Endodermal cell (in vitro differentiated cells): ENCODE data around the gene PCDHA8. TPM values are rescaled to one million over a fixed set of nuclear protein-coding genes. Genes with fewer than 3 reads are reported as not detected.
A peak's percentile ranks its signal among the peaks of the same experiment; 100 is the strongest.
"Not testable (repeated sequence)": the region's sequence is repeated elsewhere in the genome, so short reads cannot be mapped to it uniquely, and the experiment has no call there.

Experiments used
- DNase-seq: peaks from one replicate; pipeline ENCODE4 v3.0.0-alpha.2; 2017
- H3K27ac ChIP-seq: 2 replicates; pipeline ENCODE4 v1.5.1; 2013; ENCODE audit warnings: mild to moderate bottlenecking, low read depth, low read length, moderate library complexity
- H3K27me3 ChIP-seq: 2 replicates; pipeline ENCODE4 v1.6.1; 2013; ENCODE audit warnings: mild to moderate bottlenecking, low read length, moderate library complexity; ENCODE audit not compliant: insufficient read depth, control insufficient read depth, poor library complexity, severe bottlenecking
- H3K36me3 ChIP-seq: 2 replicates; pipeline ENCODE4 v1.7.0; 2013; ENCODE audit warnings: mild to moderate bottlenecking, low read length, moderate library complexity; ENCODE audit not compliant: control insufficient read depth, insufficient read depth
- H3K4me1 ChIP-seq: one replicate; pipeline ENCODE4 v1.7.0; 2013; ENCODE audit warnings: low read length; ENCODE audit not compliant: control insufficient read depth, insufficient read depth
- H3K4me3 ChIP-seq: 2 replicates; pipeline ENCODE4 v1.5.1; 2013; ENCODE audit warnings: mild to moderate bottlenecking, low read length, moderate library complexity
- H3K9ac ChIP-seq: 2 replicates; pipeline ENCODE4 v1.6.1; 2013; ENCODE audit warnings: mild to moderate bottlenecking, low read length, moderate library complexity; ENCODE audit not compliant: poor library complexity, severe bottlenecking; ENCODE audit errors: extremely low read depth
- H3K9me3 ChIP-seq: 2 replicates; pipeline ENCODE4 v1.6.1; 2013; ENCODE audit warnings: mild to moderate bottlenecking, low read length, moderate library complexity; ENCODE audit not compliant: control insufficient read depth
- H3K27ac Mint-ChIP-seq: 2 replicates; pipeline ENCODE4 v1.8.0; 2020; ENCODE audit warnings: mixed read lengths
- H3K27me3 Mint-ChIP-seq: 2 replicates; pipeline ENCODE4 v1.8.0; 2021; ENCODE audit warnings: mild to moderate bottlenecking, mixed read lengths; ENCODE audit not compliant: insufficient read depth
- H3K36me3 Mint-ChIP-seq: 2 replicates; pipeline ENCODE4 v1.8.0; 2020; ENCODE audit warnings: low read depth, mixed read lengths
- H3K4me1 Mint-ChIP-seq: 2 replicates; pipeline ENCODE4 v1.8.0; 2020; ENCODE audit warnings: mixed read lengths
- H3K4me3 Mint-ChIP-seq: 2 replicates; pipeline ENCODE4 v1.8.0; 2020; ENCODE audit warnings: mild to moderate bottlenecking, moderate library complexity, mixed read lengths
- H3K9me3 Mint-ChIP-seq: 2 replicates; pipeline ENCODE4 v1.8.0; 2020; ENCODE audit warnings: mild to moderate bottlenecking, mixed read lengths
- WGBS, 2 experiments: methylation state at CpG; one replicate each; pipeline versions ENCODE4 v1.1.5 to v1.1.7; 2013; ENCODE audit warnings: missing lambda C conversion rate in 2 of 2, mixed read lengths in 1 of 2; ENCODE audit not compliant: insufficient coverage in 1 of 2, insufficient read length in 1 of 2; 5-methylcytosine and 5-hydroxymethylcytosine counted together
- total RNA-seq, 2 donors: library from RNA; stranded (reverse); fragmentation: NEBNext Ultra II Directional in 1 of 2; extraction: Animal tissue kit (Norgen Biotek cat#: 25700) in 1 of 2; gene quantifications; 2 replicates in 1 of 2; 3 replicates in 1 of 2; pipeline ENCODE4 v1.2.1, GENCODE V29; 2021
- TF ChIP-seq, protein P1 (sequence below): fragments of 200-600 bp; sonication (generic); conservative IDR thresholded peaks from 2 replicates; pipeline ENCODE4 v1.5.0; 2021; ENCODE audit warnings: antibody characterized with exemption, mild to moderate bottlenecking

PCDHA8 gene
- total RNA-seq, 2 donors from 2014 or later = 0.71 to 2.5 TPM

DNA sequence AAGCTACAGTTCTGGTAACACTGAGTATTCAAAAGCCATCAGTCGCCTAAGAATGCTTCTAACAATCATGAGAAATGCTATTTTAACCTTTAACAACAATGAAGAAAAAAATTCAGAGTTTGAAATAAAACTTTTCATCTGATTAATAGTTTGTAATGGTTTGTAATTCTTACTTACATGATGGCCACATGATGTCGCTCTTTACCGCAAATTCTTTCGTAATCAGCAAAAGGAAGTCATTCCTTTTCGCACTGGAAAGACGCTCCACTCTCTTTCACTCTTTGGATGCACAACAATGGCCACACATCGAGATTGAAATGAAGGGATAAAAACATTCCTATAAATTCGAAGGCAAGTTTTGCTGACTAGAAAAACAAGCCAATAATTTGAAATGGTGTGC lies 7.0 kb upstream of the PCDHA8 start, which contains the start of gene PCDHA7:
PCDHA7 (plus strand) TSS at position 277 of the 400 bp plus-strand sequence; CDS start at position 392, 115 bp downstream.
- Histone ChIP-seq H3K27me3 (no peaks in the 10 kb centered on the region), H3K9me3 (no peaks in the 10 kb centered on the region), H3K4me1 (no peaks in the 10 kb centered on the region), H3K27ac (no peak within 1 kb of the TSS), H3K9ac (no peak within 1 kb of the TSS), H3K36me3 (no peaks in the 10 kb centered on the region), H3K4me3 (no peak within 1 kb of the TSS)
- H3K27ac Mint-ChIP-seq = peak within 1 kb of the TSS; percentile 96
- H3K4me1 Mint-ChIP-seq = peaks cover 8% of the 10 kb centered on the region
- WGBS, 2 experiments = 87 to 88% methylated on average over 7 to 8 of the region's 8 CpGs
- H3K9me3 Mint-ChIP-seq = peaks cover 13% of the 10 kb centered on the region
- TF ChIP-seq, protein P1, sequence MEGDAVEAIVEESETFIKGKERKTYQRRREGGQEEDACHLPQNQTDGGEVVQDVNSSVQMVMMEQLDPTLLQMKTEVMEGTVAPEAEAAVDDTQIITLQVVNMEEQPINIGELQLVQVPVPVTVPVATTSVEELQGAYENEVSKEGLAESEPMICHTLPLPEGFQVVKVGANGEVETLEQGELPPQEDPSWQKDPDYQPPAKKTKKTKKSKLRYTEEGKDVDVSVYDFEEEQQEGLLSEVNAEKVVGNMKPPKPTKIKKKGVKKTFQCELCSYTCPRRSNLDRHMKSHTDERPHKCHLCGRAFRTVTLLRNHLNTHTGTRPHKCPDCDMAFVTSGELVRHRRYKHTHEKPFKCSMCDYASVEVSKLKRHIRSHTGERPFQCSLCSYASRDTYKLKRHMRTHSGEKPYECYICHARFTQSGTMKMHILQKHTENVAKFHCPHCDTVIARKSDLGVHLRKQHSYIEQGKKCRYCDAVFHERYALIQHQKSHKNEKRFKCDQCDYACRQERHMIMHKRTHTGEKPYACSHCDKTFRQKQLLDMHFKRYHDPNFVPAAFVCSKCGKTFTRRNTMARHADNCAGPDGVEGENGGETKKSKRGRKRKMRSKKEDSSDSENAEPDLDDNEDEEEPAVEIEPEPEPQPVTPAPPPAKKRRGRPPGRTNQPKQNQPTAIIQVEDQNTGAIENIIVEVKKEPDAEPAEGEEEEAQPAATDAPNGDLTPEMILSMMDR = peak; percentile 72
- H3K36me3 Mint-ChIP-seq = peaks cover 22% of the 10 kb centered on the region
- peak within 1 kb of the TSS; percentile 95 for H3K4me3 Mint-ChIP-seq
- no peaks in the 10 kb centered on the region for H3K27me3 Mint-ChIP-seq
- DNase-seq = no peak

GRCh38 chr5:140834439-140835008 lies 6.5 kb upstream of the PCDHA8 start:
- H3K4me1 Mint-ChIP-seq, H3K27me3 ChIP-seq, H3K4me3 ChIP-seq, H3K9me3 Mint-ChIP-seq, H3K9ac ChIP-seq, DNase-seq, H3K27ac ChIP-seq, H3K4me1 ChIP-seq, H3K27me3 Mint-ChIP-seq, H3K9me3 ChIP-seq, H3K36me3 ChIP-seq: not testable (repeated sequence)
- Mint-ChIP-seq H3K4me3 (peak overlapping the region; percentile 95), H3K36me3 (peaks cover 17% of the 10 kb centered on the region), H3K27ac (peak overlapping the region; percentile 96)
- 95 to 98% methylated on average over 16 to 23 of the region's 38 CpGs for WGBS, 2 experiments

GRCh38 chr5:140835622-140836510 lies 5.1 kb upstream of the PCDHA8 start:
- DNase-seq = no peak
- Histone ChIP-seq H3K4me1 (no peaks in the 10 kb centered on the region), H3K9me3 (no peaks in the 10 kb centered on the region), H3K27me3 (no peaks in the 10 kb centered on the region), H3K27ac (no peak overlapping the region), H3K36me3 (no peaks in the 10 kb centered on the region), H3K4me3 (no peak overlapping the region), H3K9ac (no peak overlapping the region)
- TF ChIP-seq, protein P1 = no peak
- no peaks in the 10 kb centered on the region for H3K27me3 Mint-ChIP-seq
- H3K36me3 Mint-ChIP-seq = peaks cover 14% of the 10 kb centered on the region
- H3K4me3 Mint-ChIP-seq = no peak overlapping the region
- H3K4me1 Mint-ChIP-seq = peaks cover 8% of the 10 kb centered on the region
- whole genome bisulfite sequencing, 2 experiments = 96 to 97% methylated on average over 75 to 103 of the region's 103 CpGs
- peaks cover 10% of the 10 kb centered on the region for H3K9me3 Mint-ChIP-seq
- H3K27ac Mint-ChIP-seq = no peak overlapping the region
